ENCODE measurements around the gene CALHM6.

Gene CALHM6

GRCh38 chr6:116463301-116463700, 2.1 kb downstream of the CALHM6 start:
- TF ChIP-seq CTCF (IDR thresholded peaks at IDR 0.05; ENCODE audit: extremely low read depth, missing control alignments): no peak
- no peak for DNase-seq (ENCODE audit: low spot score)

GRCh38 chr6:116465246-116465645, 4.1 kb downstream of the CALHM6 start:
- no peak for TF ChIP-seq CTCF (IDR thresholded peaks at IDR 0.05; ENCODE audit: extremely low read depth, missing control alignments)
- no peak for DNase-seq (ENCODE audit: low spot score)

- no peak for DNase-seq (ENCODE audit: low spot score)
- no peak for TF ChIP-seq CTCF (IDR thresholded peaks at IDR 0.05; ENCODE audit: extremely low read depth, missing control alignments)
Measured at GRCh38 chr6:116467096-116467495, 5.9 kb downstream of the CALHM6 start.

- no peak for DNase-seq (ENCODE audit: low spot score)
- TF ChIP-seq CTCF (IDR thresholded peaks at IDR 0.05; ENCODE audit: extremely low read depth, missing control alignments): no peak
Measured at GRCh38 chr6:116467514-116467913, 6.3 kb downstream of the CALHM6 start.

- TF ChIP-seq CTCF (IDR thresholded peaks at IDR 0.05; ENCODE audit: extremely low read depth, missing control alignments): no peak
- no peak for DNase-seq (ENCODE audit: low spot score)
Measured at GRCh38 chr6:116468293-116468692, 7.1 kb downstream of the CALHM6 start.

- TF ChIP-seq CTCF (IDR thresholded peaks at IDR 0.05; ENCODE audit: extremely low read depth, missing control alignments): no peak
- no peak for DNase-seq (ENCODE audit: low spot score)
Measured at GRCh38 chr6:116471531-116471930, 10.4 kb downstream of the CALHM6 start.

GRCh38 chr6:116472706-116473105, 11.5 kb downstream of the CALHM6 start:
- no peak for TF ChIP-seq CTCF (IDR thresholded peaks at IDR 0.05; ENCODE audit: extremely low read depth, missing control alignments)
- no peak for DNase-seq (ENCODE audit: low spot score)
